ENCODE results near the gene GCSAML. TPM values are rescaled to one million over a fixed set of nuclear protein-coding genes. Genes with fewer than 3 reads are reported as not detected.
A peak's percentile ranks its signal among the peaks of the same experiment; 100 is the strongest.

GCSAML gene
- total and polyA plus RNA-seq, 9 of the 15 experiments (the other 6 are each of a cell fraction or from before 2014, with no cell fraction given), result 0.01 TPM; not detected in 8

DNA sequence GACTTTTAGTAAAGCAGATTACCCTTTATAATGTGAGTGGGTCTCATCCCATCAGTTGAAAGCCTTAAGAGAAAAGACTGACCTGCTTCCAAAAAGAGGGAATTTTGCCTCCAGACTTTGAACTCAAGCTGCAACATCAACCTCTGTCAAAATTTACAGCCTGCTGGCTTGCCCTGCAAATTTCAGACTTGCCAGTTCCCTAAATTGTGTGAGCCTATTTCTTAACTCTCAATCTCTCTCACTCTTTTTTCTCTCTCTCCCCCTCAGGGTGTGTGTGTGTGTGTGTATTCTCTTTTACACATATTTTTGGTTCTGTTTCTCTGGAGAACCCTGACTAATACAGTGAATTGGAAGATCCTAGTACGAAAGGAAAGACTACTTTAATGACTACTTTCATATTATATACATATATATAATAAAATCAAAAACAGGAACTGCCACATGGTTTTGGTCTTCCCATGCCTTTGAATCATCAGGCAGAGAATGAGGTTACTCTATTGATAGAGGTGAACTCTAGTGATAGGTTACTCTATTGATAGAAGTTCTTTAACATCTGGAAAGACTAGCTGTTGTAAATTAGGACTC lies 19.1 kb upstream of the GCSAML start:
- no peak overlapping the region for H3K4me2 ChIP-seq (ENCODE audit: insufficient read depth, low read length)
- in situ Hi-C loops (cut with MboI), result no loop called here
- H3K4me1 ChIP-seq (replicated peaks in 1 of 2; ENCODE audit: control insufficient read depth in 2 of 2, insufficient read depth in 2 of 2, low read length in 2 of 2), result peaks cover 0 to 7% of the 10 kb centered on the region in 2 experiments; a peak in 3 of 5 replicates
- ChIA-PET CTCF (ENCODE audit: low intra/inter-chr PET ratio) (no interaction called here), POLR2A (no interaction called here)
- H3K27me3 ChIP-seq (ENCODE audit: control insufficient read depth in 2 of 2, insufficient read depth in 2 of 2, low read length in 2 of 2), result peaks cover 0 to 16% of the 10 kb centered on the region in 2 experiments; a peak in 2 of 5 replicates
- DNase-seq (ENCODE audit: extremely low read depth in 1 of 4, low spot score in 3 of 4) (no peak), FAIRE-seq (no peak), ATAC-seq (no peak)
- H3K27ac ChIP-seq (ENCODE audit: extremely low read depth, low read depth, low read length), result no peak overlapping the region
- H3K9ac ChIP-seq (ENCODE audit: insufficient read depth in 1 of 2, low read depth in 2 of 2, low read length in 2 of 2), result no peak overlapping the region
- no peaks in the 10 kb centered on the region for H3K36me3 ChIP-seq (ENCODE audit: control insufficient read depth, insufficient read depth, low read length)
- no peaks in the 10 kb centered on the region for H3K79me2 ChIP-seq (ENCODE audit: control insufficient read depth, insufficient read depth, low read length)
- H3K4me3 ChIP-seq, result no peak overlapping the region
- no peaks in the 10 kb centered on the region for H3K9me3 ChIP-seq (replicated peaks; ENCODE audit: control insufficient read depth, insufficient read depth, low read depth, low read length)
- no peaks in the 10 kb centered on the region for H4K20me1 ChIP-seq (replicated peaks; ENCODE audit: control insufficient read depth, insufficient read depth, low read length)
- H3K9me1 ChIP-seq (ENCODE audit: control insufficient read depth, insufficient read depth, low read length), result no peaks in the 10 kb centered on the region
- intact Hi-C loops (cut with micrococcal nuclease), result no loop called here
- 17% methylated on average over 1 of the region's 1 CpG for WGBS (ENCODE audit: insufficient coverage, low coverage, missing lambda C conversion rate)
- BruUV-seq (replicated peaks), result no TSS peak
- H2AFZ ChIP-seq (ENCODE audit: low read depth, low read length), result peak overlapping the region; percentile 87; the same call in 1 of the 2 replicates
- TF ChIP-seq SP1 (CRISPR knock-in tag; IDR thresholded peaks at IDR 0.05) (no peak), ZNF586 (CRISPR knock-in tag; conservative IDR thresholded peaks at IDR 0.05) (no peak), PCBP2 (IDR thresholded peaks at IDR 0.05; ENCODE audit: low read depth, low read length, poor library complexity, severe bottlenecking) (no peak), TAF7 (tag; IDR thresholded peaks at IDR 0.05) (no peak), NEUROD1 (IDR thresholded peaks at IDR 0.05; ENCODE audit: borderline replicate concordance, low read depth, low read length, partially characterized antibody) (no peak), JUNB (CRISPR knock-in tag; conservative IDR thresholded peaks at IDR 0.05) (no peak), ZNF79 (CRISPR knock-in tag; IDR thresholded peaks at IDR 0.05; ENCODE audit: low read depth) (no peak), RAD51 (IDR thresholded peaks at IDR 0.05; ENCODE audit: borderline replicate concordance, low read depth) (no peak), ZKSCAN1 (IDR thresholded peaks at IDR 0.05; ENCODE audit: low read depth, low read length) (no peak)
- TF ChIP-seq, protein P1, sequence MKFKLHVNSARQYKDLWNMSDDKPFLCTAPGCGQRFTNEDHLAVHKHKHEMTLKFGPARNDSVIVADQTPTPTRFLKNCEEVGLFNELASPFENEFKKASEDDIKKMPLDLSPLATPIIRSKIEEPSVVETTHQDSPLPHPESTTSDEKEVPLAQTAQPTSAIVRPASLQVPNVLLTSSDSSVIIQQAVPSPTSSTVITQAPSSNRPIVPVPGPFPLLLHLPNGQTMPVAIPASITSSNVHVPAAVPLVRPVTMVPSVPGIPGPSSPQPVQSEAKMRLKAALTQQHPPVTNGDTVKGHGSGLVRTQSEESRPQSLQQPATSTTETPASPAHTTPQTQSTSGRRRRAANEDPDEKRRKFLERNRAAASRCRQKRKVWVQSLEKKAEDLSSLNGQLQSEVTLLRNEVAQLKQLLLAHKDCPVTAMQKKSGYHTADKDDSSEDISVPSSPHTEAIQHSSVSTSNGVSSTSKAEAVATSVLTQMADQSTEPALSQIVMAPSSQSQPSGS (CRISPR knock-in tag; IDR thresholded peaks at IDR 0.05), result no peak
- TF ChIP-seq, protein P2, sequence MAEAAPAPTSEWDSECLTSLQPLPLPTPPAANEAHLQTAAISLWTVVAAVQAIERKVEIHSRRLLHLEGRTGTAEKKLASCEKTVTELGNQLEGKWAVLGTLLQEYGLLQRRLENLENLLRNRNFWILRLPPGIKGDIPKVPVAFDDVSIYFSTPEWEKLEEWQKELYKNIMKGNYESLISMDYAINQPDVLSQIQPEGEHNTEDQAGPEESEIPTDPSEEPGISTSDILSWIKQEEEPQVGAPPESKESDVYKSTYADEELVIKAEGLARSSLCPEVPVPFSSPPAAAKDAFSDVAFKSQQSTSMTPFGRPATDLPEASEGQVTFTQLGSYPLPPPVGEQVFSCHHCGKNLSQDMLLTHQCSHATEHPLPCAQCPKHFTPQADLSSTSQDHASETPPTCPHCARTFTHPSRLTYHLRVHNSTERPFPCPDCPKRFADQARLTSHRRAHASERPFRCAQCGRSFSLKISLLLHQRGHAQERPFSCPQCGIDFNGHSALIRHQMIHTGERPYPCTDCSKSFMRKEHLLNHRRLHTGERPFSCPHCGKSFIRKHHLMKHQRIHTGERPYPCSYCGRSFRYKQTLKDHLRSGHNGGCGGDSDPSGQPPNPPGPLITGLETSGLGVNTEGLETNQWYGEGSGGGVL (CRISPR knock-in tag; IDR thresholded peaks at IDR 0.05), result no peak
- TF ChIP-seq, protein P3, sequence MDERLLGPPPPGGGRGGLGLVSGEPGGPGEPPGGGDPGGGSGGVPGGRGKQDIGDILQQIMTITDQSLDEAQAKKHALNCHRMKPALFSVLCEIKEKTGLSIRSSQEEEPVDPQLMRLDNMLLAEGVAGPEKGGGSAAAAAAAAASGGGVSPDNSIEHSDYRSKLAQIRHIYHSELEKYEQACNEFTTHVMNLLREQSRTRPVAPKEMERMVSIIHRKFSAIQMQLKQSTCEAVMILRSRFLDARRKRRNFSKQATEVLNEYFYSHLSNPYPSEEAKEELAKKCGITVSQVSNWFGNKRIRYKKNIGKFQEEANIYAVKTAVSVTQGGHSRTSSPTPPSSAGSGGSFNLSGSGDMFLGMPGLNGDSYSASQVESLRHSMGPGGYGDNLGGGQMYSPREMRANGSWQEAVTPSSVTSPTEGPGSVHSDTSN (CRISPR knock-in tag; IDR thresholded peaks at IDR 0.05; ENCODE audit: low read depth), result no peak
- TF ChIP-seq, protein P3 (tag; conservative IDR thresholded peaks at IDR 0.05; ENCODE audit: low read depth), result no peak
- TF ChIP-seq, protein P4, sequence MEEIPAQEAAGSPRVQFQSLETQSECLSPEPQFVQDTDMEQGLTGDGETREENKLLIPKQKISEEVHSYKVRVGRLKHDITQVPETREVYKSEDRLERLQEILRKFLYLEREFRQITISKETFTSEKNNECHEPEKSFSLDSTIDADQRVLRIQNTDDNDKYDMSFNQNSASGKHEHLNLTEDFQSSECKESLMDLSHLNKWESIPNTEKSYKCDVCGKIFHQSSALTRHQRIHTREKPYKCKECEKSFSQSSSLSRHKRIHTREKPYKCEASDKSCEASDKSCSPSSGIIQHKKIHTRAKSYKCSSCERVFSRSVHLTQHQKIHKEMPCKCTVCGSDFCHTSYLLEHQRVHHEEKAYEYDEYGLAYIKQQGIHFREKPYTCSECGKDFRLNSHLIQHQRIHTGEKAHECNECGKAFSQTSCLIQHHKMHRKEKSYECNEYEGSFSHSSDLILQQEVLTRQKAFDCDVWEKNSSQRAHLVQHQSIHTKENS (CRISPR knock-in tag; IDR thresholded peaks at IDR 0.05), result no peak
